Esophagus squamous epithelium (tissue), 5 donors: ENCODE data around the gene DPEP1. TPM values are rescaled to one million over a fixed set of nuclear protein-coding genes. Genes with fewer than 3 reads are reported as not detected.
"Not testable (repeated sequence)": the region's sequence is repeated elsewhere in the genome, so short reads cannot be mapped to it uniquely, and the experiment has no call there.

Experiments used
- DNase-seq: peaks from one replicate; lab custom pipeline; 2025; lab: John Stamatoyannopoulos, UW
- H3K27ac ChIP-seq, 4 donors: fragments of 200-600 bp; sonication (generic); one replicate each; pipeline ENCODE4 v1.5.1; 2016 to 2019; ENCODE audit warnings: mild to moderate bottlenecking in 1 of 4
- H3K27me3 ChIP-seq, 4 donors: fragments of 200-600 bp; sonication (generic); 1 replicate in 3 of 4; 2 replicates in 1 of 4; pipeline versions ENCODE4 v1.5.1 to v1.6.0; 2017 to 2021; ENCODE audit warnings: antibody characterized with exemption in 1 of 4
- H3K36me3 ChIP-seq, 3 donors: fragments of 200-600 bp; sonication (generic); one replicate each; pipeline ENCODE4 v1.5.1; 2016 to 2019
- H3K4me1 ChIP-seq, 3 donors: fragments of 200-600 bp; sonication (generic); one replicate each; pipeline ENCODE4 v1.5.1; 2017 to 2019
- H3K4me3 ChIP-seq, 4 donors: fragments of 200-600 bp; sonication (generic); 1 replicate in 3 of 4; 2 replicates in 1 of 4; pipeline ENCODE4 v1.5.1; 2016 to 2019; ENCODE audit warnings: mild to moderate bottlenecking in 2 of 4, moderate library complexity in 1 of 4
- H3K9me3 ChIP-seq, 3 donors: fragments of 200-600 bp; sonication (generic); one replicate each; pipeline ENCODE4 v1.5.1; 2016 to 2019
- POLR2A ChIP-seq, 4 donors: fragments of 450-650 bp; IDR thresholded peaks; one replicate each; pipeline ENCODE4 v1.6.1; 2017; ENCODE audit warnings: antibody characterized with exemption in 4 of 4, mild to moderate bottlenecking in 4 of 4, moderate library complexity in 3 of 4
- WGBS, 2 donors: methylation state at CpG; one replicate each; pipeline ENCODE4 v1.1.5; 2018; 5-methylcytosine and 5-hydroxymethylcytosine counted together
- intact Hi-C: fragments of 100-400 bp; cut with DNase I; formaldehyde crosslinking; loops from one replicate; pipeline ENCODE4 v1.15.0; 2022
- total RNA-seq, 4 donors: library from RNA; depleted of rRNA; stranded (reverse); fragments of >200 nt; gene quantifications; one replicate each; pipeline ENCODE4 v1.1.0, GENCODE V29; 2016
- TF ChIP-seq, protein P1 (sequence below), 6 experiments: fragments of 450-650 bp in 4 of 6; fragments of 200-600 bp in 2 of 6; sonication (generic) in 2 of 6; IDR thresholded peaks; one replicate each; pipeline ENCODE4 v1.5.1; 2016 to 2019; ENCODE audit warnings: antibody characterized with exemption in 6 of 6, mild to moderate bottlenecking in 4 of 6, moderate library complexity in 4 of 6
- donor health status: DM: yes; HTN: yes; CAD: no.

DPEP1 gene
- total RNA-seq, 4 donors from 2014 or later: 0.76 to 4.1 TPM; not detected in 2

DNA sequence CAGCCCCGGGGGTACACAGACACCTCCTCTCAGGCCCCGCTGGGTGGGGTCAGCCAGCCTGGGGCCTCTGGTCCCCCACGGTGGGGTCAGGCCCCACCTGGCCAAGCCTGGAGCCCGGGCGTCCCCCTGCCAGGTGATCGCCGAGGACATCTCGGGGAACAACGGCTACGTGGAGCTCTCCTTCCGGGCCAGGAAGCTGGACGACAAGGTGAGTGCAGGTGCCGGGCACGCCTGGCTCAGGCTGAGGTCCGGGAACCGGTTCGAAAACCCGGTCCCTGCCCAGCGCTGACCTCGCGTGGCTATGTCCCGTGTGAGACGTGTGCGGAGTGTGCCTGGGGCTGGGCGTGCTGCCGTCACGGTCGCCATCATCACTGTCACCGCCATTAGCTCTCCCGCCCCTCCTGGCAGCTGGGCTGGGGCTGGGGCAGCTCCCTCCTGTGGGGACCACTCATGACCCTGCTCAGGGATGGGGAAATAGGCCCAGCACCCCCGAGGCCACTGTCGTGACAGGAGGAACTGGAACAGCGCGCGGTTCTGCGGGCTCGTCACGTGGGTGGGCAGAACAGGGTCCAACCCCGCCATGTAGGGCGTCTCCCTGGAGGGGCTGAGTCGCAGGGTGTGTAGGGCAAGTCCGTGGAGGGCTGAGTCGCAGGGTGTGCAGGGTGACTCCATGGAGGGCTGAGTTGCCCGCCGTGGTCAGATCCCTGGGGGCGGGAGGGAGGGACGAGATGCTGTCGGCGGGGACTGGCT, 29.4 kb upstream of the DPEP1 start:
- 96% methylated on average over 9 of the region's 49 CpGs; no CpG with 5 or more reads in 1 of the 2 donors for WGBS, 2 donors
- no peak for TF ChIP-seq POLR2A (IDR thresholded peaks at IDR 0.05)
- TF ChIP-seq, protein P1, sequence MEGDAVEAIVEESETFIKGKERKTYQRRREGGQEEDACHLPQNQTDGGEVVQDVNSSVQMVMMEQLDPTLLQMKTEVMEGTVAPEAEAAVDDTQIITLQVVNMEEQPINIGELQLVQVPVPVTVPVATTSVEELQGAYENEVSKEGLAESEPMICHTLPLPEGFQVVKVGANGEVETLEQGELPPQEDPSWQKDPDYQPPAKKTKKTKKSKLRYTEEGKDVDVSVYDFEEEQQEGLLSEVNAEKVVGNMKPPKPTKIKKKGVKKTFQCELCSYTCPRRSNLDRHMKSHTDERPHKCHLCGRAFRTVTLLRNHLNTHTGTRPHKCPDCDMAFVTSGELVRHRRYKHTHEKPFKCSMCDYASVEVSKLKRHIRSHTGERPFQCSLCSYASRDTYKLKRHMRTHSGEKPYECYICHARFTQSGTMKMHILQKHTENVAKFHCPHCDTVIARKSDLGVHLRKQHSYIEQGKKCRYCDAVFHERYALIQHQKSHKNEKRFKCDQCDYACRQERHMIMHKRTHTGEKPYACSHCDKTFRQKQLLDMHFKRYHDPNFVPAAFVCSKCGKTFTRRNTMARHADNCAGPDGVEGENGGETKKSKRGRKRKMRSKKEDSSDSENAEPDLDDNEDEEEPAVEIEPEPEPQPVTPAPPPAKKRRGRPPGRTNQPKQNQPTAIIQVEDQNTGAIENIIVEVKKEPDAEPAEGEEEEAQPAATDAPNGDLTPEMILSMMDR (IDR thresholded peaks at IDR 0.05): no peak

DNA sequence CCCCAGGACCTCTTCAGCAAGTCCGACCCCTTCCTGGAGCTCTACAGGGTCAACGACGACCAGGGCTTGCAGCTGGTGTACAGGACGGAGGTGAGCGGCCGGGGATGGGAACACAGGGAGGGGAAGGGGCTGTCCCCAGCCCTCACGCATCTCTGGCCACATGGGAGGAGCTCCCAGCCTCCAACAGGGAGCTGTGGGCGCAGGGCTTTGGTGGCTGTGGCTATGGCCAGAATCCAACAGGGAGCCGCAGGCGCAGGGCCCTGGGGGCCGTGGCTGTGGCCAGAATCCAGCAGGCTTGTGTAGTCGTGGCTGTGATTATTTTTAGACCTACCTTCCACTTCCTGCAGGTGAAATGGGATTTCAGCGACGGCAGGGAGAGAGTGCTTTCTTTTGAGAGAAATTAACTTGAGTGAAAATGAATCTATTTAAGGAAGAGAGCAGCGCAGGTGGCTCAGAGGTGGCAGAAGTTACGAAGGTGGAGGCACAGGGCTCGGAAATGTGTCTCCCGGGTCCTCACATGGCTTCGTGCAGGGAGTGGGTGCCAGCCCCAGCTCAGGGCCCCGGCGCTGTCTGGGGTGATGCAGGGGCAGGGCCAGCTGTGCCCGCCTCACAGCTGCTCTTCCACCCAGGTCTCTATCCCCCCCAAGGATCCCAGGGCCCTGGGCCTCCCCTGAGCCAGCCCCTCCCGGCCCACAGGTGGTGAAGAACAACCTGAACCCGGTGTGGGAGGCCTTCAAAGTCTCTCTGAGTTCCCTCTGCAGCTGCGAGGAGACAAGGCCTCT, 28.5 kb upstream of the DPEP1 start:
- H3K27ac ChIP-seq: no peak overlapping the region
- intact Hi-C loops: no loop called here

More for the DNA sequence above, 29.4 kb upstream of the DPEP1 start:
- no peak for DNase-seq
- Histone ChIP-seq H3K27ac (no peak overlapping the region), H3K27me3 (no peaks in the 10 kb centered on the region), H3K9me3 (no peaks in the 10 kb centered on the region), H3K4me1 (peaks cover 0 to 22% (median 17%) of the 10 kb centered on the region in 3 donors), H3K4me3 (no peak overlapping the region), H3K36me3 (no peaks in the 10 kb centered on the region)
- intact Hi-C loops: no loop called here

DNA sequence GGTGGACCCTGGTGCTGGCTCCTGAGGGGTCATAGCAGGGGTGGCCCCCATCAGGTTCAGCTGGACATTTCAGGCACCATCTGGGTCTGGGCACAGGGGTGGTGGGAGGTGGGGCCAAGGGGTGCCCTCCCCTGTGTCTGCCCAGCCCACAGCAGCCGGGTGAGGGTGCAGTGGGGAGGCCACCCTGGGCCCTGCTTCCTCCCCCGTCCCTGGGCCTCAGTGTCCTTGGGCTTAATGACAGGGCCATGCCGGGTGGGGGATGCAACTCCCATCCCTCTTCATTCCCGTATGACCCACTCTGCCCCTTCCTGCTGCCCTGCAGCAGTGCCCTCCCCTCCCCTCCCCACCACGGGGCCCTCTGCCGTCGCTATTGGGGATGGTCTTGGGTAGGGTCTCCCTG, 27.2 kb upstream of the DPEP1 start:
- no peak for DNase-seq

More for the DNA sequence above, 28.5 kb upstream of the DPEP1 start:
- no peak for TF ChIP-seq POLR2A (IDR thresholded peaks at IDR 0.05)
- TF ChIP-seq, protein P1 (IDR thresholded peaks at IDR 0.05): no peak
- WGBS, 2 donors: 50 to 67% methylated on average over 10 to 15 of the region's 25 CpGs
- Histone ChIP-seq H3K36me3 (no peaks in the 10 kb centered on the region), H3K4me3 (no peak overlapping the region), H3K9me3 (no peaks in the 10 kb centered on the region), H3K4me1 (peaks cover 0 to 22% (median 17%) of the 10 kb centered on the region in 3 donors), H3K27me3 (no peaks in the 10 kb centered on the region)
- DNase-seq: no peak

DNA sequence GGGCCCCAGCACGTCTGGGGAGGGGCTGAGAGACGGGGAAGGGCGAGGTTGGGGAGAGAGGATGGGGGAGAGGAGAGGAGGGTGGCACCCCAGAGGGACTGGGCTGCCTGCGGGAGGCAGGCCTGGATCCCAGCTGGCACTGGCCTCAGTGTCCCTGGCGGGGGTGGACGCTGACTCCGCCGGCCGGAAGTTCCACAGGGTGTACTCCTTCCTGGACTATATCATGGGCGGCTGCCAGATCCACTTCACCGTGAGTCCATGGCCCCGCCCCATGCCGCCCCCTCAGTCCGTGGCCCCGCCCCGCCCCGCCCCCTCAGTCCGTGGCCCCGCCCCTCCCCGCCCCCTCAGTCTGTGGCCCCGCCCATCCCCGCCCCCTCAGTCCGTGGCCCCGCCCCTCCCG, 26.6 kb upstream of the DPEP1 start:
- peaks cover 0 to 16% (median 13%) of the 10 kb centered on the region in 3 donors for H3K4me1 ChIP-seq
- no peak overlapping the region for H3K4me3 ChIP-seq
- H3K27ac ChIP-seq: no peak overlapping the region
- TF ChIP-seq POLR2A (IDR thresholded peaks at IDR 0.05): no peak
- TF ChIP-seq, protein P1 (IDR thresholded peaks at IDR 0.05): no peak
- DNase-seq: no peak
- intact Hi-C loops: no loop called here
- H3K9me3 ChIP-seq: no peaks in the 10 kb centered on the region
- H3K27me3 ChIP-seq: no peaks in the 10 kb centered on the region
- no peaks in the 10 kb centered on the region for H3K36me3 ChIP-seq
- 89% methylated on average over 7 of the region's 25 CpGs; no CpG with 5 or more reads in 1 of the 2 donors for WGBS, 2 donors

More for the DNA sequence above, 27.2 kb upstream of the DPEP1 start:
- TF ChIP-seq, protein P1 (IDR thresholded peaks at IDR 0.05): no peak
- no peak for TF ChIP-seq POLR2A (IDR thresholded peaks at IDR 0.05)
- WGBS, 2 donors: 100% methylated on average over 2 of the region's 7 CpGs; no CpG with 5 or more reads in 1 of the 2 donors
- Histone ChIP-seq H3K27me3 (no peaks in the 10 kb centered on the region), H3K4me3 (no peak overlapping the region), H3K27ac (no peak overlapping the region), H3K4me1 (peaks cover 0 to 22% (median 17%) of the 10 kb centered on the region in 3 donors), H3K9me3 (no peaks in the 10 kb centered on the region), H3K36me3 (no peaks in the 10 kb centered on the region)
- intact Hi-C loops: no loop called here

DNA sequence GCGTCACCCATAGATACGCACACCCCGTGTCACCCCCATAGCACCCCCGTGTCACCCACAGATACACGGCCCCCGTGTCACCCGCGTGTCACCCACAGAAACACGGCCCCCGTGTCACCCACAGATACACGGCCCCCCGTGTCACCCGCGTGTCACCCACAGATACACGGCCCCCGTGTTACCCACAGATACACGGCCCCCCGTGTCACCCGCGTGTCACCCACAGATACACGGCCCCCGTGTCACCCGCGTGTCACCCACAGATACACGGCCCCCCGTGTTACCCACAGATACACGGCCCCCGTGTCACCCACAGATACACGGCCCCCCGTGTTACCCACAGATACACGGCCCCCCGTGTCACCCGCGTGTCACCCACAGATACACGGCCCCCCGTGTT, 25.8 kb upstream of the DPEP1 start:
- DNase-seq, H3K27ac ChIP-seq, H3K27me3 ChIP-seq, H3K36me3 ChIP-seq, H3K4me1 ChIP-seq, H3K9me3 ChIP-seq, H3K4me3 ChIP-seq, intact Hi-C loops: not testable (repeated sequence)
- 100% methylated on average over 4 of the region's 36 CpGs; no CpG with 5 or more reads in 1 of the 2 donors for WGBS, 2 donors
